Measurements from ENCODE around the gene ARHGEF25.
"Not testable (repeated sequence)": the region's sequence is repeated elsewhere in the genome, so short reads cannot be mapped to it uniquely, and the experiment has no call there.

The ARHGEF25 gene

DNA sequence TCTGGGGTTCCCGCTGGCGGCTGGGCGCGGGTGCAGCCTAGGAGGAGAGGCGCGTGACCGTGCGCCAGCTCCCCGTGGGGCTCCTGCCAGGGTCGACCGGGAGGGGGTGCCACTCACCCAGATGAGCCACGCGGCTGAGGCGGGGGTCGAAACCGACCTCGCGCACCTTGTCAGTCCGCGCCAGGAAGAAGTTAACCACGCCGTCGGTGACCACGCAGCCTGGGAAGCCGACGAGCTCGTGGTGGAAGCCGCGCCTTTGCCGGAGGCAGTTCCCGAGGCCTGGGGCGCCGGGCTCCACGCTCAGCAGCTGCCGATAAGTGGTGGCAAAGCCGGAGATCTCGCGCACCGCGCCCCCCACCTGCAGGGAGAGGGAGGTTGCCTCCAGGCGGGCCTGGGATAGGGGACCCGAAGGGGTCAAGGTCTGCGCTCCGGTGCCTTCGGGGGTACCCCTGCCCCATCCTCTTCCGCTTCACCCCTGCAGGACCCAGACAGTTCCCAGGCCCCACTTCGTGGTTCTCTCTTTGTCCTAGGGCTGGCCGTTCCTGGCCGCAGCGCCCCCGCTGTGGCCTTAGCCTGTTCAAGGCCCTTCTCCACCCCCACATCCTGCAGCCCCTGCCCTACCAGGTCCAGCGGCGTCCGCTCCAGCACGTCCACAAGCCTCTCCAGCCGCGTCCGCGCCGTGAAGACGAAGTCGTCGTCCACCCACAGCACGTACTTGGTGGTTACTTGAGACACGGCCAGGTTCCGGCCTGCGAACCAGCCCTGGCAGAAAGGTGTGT lies 16.5 kb downstream of the ARHGEF25 start:
- H3K4me3 ChIP-seq (ENCODE audit: insufficient read depth, low read depth, low read length, poor library complexity, severe bottlenecking), result no peak overlapping the region

DNA sequence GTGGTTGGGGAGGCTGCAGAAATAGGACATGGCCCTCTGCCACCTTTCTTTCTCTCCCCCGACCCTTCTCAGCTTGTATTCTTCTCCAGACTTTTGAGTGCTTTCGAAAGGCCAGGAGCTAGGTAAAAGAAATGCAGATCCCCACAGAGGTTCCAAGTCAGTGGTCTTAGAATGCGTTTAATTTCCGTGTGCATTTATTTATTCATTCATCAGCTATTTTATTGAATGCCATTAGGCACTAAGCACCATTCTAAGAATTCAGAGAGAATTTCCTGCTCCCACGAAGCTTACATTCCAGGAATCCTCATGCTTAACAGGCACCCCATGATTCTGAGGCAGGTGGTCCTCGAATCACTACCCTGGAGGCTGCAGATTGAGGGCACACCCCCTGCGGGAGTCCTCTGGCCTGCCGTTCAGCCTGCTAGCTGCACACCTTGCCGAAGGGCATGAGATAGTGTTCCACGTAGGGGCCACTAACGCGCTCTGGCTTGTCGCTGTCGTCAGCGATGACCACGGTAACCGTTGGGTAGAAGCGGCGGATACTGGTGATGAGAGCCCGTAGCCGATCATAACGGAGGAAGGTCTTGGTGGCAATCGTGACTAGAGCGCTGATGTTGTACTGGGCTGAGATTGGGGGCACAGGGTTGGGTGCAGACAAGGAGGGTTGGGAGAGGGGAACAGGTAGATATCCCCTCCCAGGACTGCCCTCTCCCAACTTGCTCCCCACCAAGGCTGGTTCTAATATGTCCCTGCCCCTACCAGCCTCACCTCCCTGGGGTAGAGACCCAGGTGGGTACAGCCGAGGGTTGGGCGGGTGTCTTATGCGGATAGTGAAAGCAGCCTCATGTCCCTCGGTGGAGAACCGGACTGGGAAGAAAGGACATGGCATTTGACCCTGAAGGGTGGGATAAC lies 17.3 kb downstream of the ARHGEF25 start:
- Histone ChIP-seq H3K27me3 (replicated peaks; ENCODE audit: control insufficient read depth, insufficient read depth, low read length, poor library complexity, severe bottlenecking) (peaks cover 82% of the 10 kb centered on the region), H3K36me3 (ENCODE audit: control insufficient read depth, insufficient read depth, low read length) (no peaks in the 10 kb centered on the region), H3K4me1 (ENCODE audit: control insufficient read depth, insufficient read depth, low read length, poor library complexity, severe bottlenecking) (peaks cover 26% of the 10 kb centered on the region), H3K4me3 (ENCODE audit: insufficient read depth, low read depth, low read length, poor library complexity, severe bottlenecking) (no peak overlapping the region), H3K9me3 (ENCODE audit: control insufficient read depth, low read length) (no peaks in the 10 kb centered on the region), H3K27ac (ENCODE audit: insufficient read depth, low read length, poor library complexity, severe bottlenecking) (no peak overlapping the region)
- DNase-seq, result no peak

More for the DNA sequence above, 16.5 kb downstream of the ARHGEF25 start:
- Histone ChIP-seq H3K27ac (ENCODE audit: insufficient read depth, low read length, poor library complexity, severe bottlenecking) (no peak overlapping the region), H3K27me3 (replicated peaks; ENCODE audit: control insufficient read depth, insufficient read depth, low read length, poor library complexity, severe bottlenecking) (peaks cover 83% of the 10 kb centered on the region), H3K4me1 (ENCODE audit: control insufficient read depth, insufficient read depth, low read length, poor library complexity, severe bottlenecking) (peaks cover 18% of the 10 kb centered on the region), H3K9me3 (ENCODE audit: control insufficient read depth, low read length) (no peaks in the 10 kb centered on the region), H3K36me3 (ENCODE audit: control insufficient read depth, insufficient read depth, low read length) (no peaks in the 10 kb centered on the region)
- DNase-seq, result no peak

DNA sequence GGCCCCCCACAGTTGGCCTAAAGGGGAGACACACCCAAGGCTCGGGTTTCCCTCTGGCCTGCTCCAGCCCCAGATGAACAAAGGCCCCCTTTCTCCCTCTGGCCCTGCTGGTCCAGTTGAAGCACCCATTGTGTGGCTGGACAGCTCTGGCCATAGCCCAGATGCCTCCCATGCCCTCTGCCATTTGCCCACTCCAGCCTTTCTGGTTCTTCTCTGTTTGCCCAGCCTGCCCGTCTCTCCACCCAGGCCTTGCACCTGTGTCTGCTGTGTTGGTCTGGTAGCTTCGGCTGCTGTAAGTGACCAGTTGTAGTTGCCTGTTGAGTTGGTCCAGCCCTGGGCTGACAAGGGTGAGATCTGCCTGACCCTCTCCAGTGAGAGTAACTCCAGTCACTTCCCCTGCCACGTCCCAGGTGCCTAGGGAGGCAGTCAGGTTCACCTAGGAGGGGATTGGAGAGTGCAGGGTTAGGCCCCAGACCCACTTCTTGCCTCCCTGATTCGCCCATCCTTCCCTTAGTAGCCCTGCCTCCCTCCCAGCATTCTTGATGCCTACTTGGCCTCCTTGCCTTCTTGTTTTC lies 18.7 kb downstream of the ARHGEF25 start:
- Histone ChIP-seq H3K4me3 (ENCODE audit: insufficient read depth, low read depth, low read length, poor library complexity, severe bottlenecking) (no peak overlapping the region), H3K9me3 (ENCODE audit: control insufficient read depth, low read length) (no peaks in the 10 kb centered on the region), H3K27me3 (replicated peaks; ENCODE audit: control insufficient read depth, insufficient read depth, low read length, poor library complexity, severe bottlenecking) (peaks cover 74% of the 10 kb centered on the region), H3K4me1 (ENCODE audit: control insufficient read depth, insufficient read depth, low read length, poor library complexity, severe bottlenecking) (peaks cover 26% of the 10 kb centered on the region), H3K27ac (ENCODE audit: insufficient read depth, low read length, poor library complexity, severe bottlenecking) (no peak overlapping the region), H3K36me3 (ENCODE audit: control insufficient read depth, insufficient read depth, low read length) (no peaks in the 10 kb centered on the region)
- DNase-seq, result no peak

DNA sequence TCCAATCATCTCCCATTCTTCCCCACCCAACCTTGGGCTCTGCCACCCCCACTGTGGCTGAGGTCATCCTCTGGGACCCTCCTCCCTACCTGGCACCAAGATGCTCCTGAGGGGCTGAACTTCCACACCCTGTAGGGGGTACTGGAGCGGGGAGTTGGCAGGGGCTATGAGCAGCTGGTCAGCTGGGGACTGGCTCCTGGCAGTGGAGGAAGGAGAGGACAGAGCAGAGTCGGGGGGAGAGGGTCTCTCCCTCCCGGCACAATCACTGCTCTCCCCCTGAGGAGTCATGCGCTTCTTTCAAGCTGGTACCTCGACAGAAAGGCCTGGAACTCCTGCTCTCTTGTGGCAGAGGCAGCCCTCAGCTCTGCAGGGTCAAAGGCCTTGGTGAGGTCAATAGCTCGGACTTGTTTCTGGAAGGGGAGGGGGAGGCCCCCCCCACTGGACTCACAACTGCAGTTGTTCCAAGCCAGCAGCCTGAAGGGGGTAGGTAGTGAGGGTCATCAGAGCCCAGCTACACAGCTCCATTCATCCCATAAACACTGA lies 19.7 kb downstream of the ARHGEF25 start:
- H3K4me1 ChIP-seq (ENCODE audit: control insufficient read depth, insufficient read depth, low read length, poor library complexity, severe bottlenecking), result peaks cover 26% of the 10 kb centered on the region
- DNase-seq, result no peak
- no peak overlapping the region for H3K27ac ChIP-seq (ENCODE audit: insufficient read depth, low read length, poor library complexity, severe bottlenecking)
- H3K27me3 ChIP-seq (replicated peaks; ENCODE audit: control insufficient read depth, insufficient read depth, low read length, poor library complexity, severe bottlenecking), result peaks cover 67% of the 10 kb centered on the region
- no peaks in the 10 kb centered on the region for H3K36me3 ChIP-seq (ENCODE audit: control insufficient read depth, insufficient read depth, low read length)
- H3K4me3 ChIP-seq (ENCODE audit: insufficient read depth, low read depth, low read length, poor library complexity, severe bottlenecking), result no peak overlapping the region
- H3K9me3 ChIP-seq (ENCODE audit: control insufficient read depth, low read length), result no peaks in the 10 kb centered on the region

DNA sequence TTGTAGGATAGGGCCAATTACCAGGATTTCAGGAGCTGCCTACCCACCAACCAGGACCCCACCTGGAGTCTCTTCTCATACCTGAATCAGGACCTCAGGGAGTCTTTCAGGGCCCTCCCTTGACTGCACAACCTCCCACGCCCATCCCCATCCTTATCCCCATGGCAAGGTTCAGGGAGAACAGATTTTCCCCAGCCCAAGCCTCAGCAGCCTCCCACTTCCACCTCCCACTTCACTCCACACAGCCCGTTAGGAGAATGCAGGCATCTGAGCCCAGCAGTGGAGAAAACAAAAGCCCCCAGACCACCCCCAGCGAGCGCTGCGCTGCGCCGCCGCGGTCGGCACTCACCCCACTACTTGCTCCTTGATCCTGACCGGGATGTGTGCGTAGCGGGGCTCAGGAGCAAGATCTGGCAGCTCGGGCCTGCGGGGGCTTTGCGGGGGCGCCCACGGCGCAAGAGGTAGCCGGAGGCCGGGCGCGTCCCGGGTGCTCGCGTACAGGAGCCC lies 20.4 kb downstream of the ARHGEF25 start:
- no peaks in the 10 kb centered on the region for H3K9me3 ChIP-seq (ENCODE audit: control insufficient read depth, low read length)
- H3K4me3 ChIP-seq (ENCODE audit: insufficient read depth, low read depth, low read length, poor library complexity, severe bottlenecking), result no peak overlapping the region
- DNase-seq, result no peak
- H3K27ac ChIP-seq (ENCODE audit: insufficient read depth, low read length, poor library complexity, severe bottlenecking), result no peak overlapping the region
- H3K36me3 ChIP-seq (ENCODE audit: control insufficient read depth, insufficient read depth, low read length), result no peaks in the 10 kb centered on the region
- peaks cover 26% of the 10 kb centered on the region for H3K4me1 ChIP-seq (ENCODE audit: control insufficient read depth, insufficient read depth, low read length, poor library complexity, severe bottlenecking)
- H3K27me3 ChIP-seq (replicated peaks; ENCODE audit: control insufficient read depth, insufficient read depth, low read length, poor library complexity, severe bottlenecking), result peaks cover 60% of the 10 kb centered on the region

DNA sequence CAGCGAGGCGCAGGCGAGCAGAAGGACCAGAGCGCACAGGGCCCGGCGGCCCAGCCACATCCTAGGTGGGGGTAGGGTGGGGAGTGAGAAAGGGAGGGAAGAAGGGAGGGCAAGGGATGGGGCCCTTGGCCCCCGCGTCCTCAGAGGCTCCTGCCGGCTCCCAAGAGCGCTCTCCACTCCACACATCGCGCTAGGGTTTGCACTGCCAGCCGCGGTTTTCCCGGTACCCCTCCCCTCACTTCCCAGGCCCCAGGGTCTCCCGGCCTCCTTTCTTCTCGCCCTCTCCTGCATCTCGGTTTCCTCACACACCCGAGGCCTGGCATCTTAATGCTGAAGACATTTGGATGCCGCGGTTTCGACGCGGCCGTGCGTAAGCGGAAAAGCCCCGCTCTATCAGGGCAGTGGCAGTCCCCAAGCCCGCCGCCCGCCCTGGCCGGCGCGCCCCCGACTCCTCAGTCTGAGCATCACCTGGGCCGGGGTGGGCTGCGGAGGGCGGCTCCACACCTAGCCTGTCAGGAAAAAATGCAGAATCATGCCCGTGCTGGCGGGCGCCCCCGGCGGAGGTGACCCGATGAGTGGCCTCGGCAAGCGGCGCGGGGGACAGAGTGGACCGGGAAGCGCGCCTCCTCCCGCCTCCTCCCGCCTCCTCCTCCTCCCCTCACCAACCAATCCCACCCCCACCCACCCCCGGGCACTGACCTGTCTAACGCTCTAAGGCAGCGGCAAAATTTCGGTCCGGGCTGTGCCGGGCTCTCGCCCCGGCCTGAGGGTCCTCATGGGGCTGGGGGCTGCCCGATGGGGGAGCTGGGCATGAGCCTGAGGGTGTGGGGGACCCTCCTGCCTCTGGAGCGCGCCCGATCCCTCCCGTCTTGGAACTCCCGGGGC lies 21.1 kb downstream of the ARHGEF25 start:
- H3K36me3 ChIP-seq (ENCODE audit: control insufficient read depth, insufficient read depth, low read length), result no peaks in the 10 kb centered on the region
- peaks cover 25% of the 10 kb centered on the region for H3K4me1 ChIP-seq (ENCODE audit: control insufficient read depth, insufficient read depth, low read length, poor library complexity, severe bottlenecking)
- DNase-seq, result no peak
- H3K9me3 ChIP-seq (ENCODE audit: control insufficient read depth, low read length), result no peaks in the 10 kb centered on the region
- H3K27ac ChIP-seq (ENCODE audit: insufficient read depth, low read length, poor library complexity, severe bottlenecking), result no peak overlapping the region
- H3K27me3 ChIP-seq (replicated peaks; ENCODE audit: control insufficient read depth, insufficient read depth, low read length, poor library complexity, severe bottlenecking), result peaks cover 55% of the 10 kb centered on the region
- peak overlapping the region; percentile 61 for H3K4me3 ChIP-seq (ENCODE audit: insufficient read depth, low read depth, low read length, poor library complexity, severe bottlenecking)

DNA sequence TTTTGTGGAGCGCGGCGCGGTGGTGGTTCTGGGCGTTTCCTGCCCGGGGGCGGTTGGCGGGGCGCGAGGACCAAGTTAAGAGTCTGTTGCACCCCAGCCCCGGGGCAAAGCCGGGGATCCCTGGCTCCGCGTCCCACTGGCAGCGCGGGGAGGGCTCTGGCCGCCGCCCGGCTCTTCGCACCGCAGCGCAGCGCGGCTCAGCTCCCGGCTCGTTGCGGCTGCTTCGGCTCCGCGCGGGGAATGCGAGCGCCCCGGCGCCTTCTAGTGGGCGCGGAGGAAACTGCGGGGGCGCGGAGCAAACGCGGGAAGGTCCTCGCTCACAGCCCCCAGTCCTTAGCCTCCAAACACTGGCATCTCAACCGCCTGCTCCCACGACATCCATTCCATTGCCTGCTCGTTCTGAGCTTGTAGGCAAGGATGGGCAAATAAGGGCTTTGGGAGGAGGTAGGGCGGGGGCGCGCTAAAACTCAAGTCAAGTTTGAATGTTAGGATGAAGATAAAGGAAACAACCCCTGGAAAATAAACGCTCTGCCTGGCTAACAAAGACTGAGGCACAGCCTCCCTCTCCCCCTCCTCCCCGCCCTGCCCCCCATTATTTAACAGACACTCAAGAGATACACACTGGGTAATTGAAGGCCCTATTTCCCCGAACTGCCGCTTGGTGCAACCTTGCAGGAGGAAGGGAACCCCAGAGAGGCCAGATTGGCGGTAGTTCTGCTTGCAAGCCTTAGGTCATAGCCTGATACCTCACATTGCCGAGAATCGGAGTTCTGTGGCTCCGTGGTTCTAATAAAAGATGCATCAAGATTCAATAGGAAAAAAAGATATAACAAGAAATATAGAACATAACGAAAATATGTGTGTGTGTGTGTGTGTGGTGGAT lies 22.0 kb downstream of the ARHGEF25 start, which contains the start of gene B4GALNT1:
Gene B4GALNT1, minus strand, starts transcription at position 244 of the 883 bp plus-strand sequence. CDS start 1,069 bp downstream, outside the sequence.
- Histone ChIP-seq H3K27ac (ENCODE audit: insufficient read depth, low read length, poor library complexity, severe bottlenecking) (no peak within 1 kb of the TSS), H3K36me3 (ENCODE audit: control insufficient read depth, insufficient read depth, low read length) (no peaks in the 10 kb centered on the region), H3K9me3 (ENCODE audit: control insufficient read depth, low read length) (no peaks in the 10 kb centered on the region), H3K4me3 (ENCODE audit: insufficient read depth, low read depth, low read length, poor library complexity, severe bottlenecking) (peak within 1 kb of the TSS; percentile 61), H3K4me1 (ENCODE audit: control insufficient read depth, insufficient read depth, low read length, poor library complexity, severe bottlenecking) (peaks cover 18% of the 10 kb centered on the region), H3K27me3 (replicated peaks; ENCODE audit: control insufficient read depth, insufficient read depth, low read length, poor library complexity, severe bottlenecking) (peaks cover 47% of the 10 kb centered on the region)
- DNase-seq, result peak in 1 of 3 donors; percentile 38

DNA sequence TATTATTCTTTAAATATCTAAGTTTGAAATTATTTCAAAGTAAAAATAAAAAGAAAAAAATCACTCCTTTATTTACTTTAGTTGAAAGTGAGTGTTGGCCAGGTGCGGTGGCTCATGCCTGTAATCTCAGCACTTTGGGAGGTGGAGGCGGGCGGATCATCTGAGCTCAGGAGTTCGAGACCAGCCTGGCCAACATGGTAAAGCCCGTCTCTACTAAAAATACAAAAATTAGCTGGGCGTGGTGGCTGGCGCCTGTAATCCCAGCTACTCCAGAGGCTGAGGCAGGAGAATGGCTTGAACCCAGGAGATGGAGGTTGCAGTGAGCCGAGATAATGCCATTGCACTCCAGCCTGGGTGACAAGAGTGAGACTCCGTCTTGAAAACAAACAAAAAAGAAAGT lies 25.5 kb downstream of the ARHGEF25 start:
- peaks cover 23% of the 10 kb centered on the region for H3K27me3 ChIP-seq (replicated peaks; ENCODE audit: control insufficient read depth, insufficient read depth, low read length, poor library complexity, severe bottlenecking)
- H3K4me1 ChIP-seq (ENCODE audit: control insufficient read depth, insufficient read depth, low read length, poor library complexity, severe bottlenecking), result peaks cover 16% of the 10 kb centered on the region
- H3K27ac ChIP-seq (ENCODE audit: insufficient read depth, low read length, poor library complexity, severe bottlenecking); H3K4me3 ChIP-seq (ENCODE audit: insufficient read depth, low read depth, low read length, poor library complexity, severe bottlenecking); H3K9me3 ChIP-seq (ENCODE audit: control insufficient read depth, low read length); DNase-seq; H3K36me3 ChIP-seq (ENCODE audit: control insufficient read depth, insufficient read depth, low read length): not testable (repeated sequence)
